SJSA1 (cell line): ENCODE measurements around the gene SERINC4. TPM values are rescaled to one million over a fixed set of nuclear protein-coding genes. Genes with fewer than 3 reads are reported as not detected.

Experiments
- DNase-seq, 2 experiments: peaks; one replicate each; pipeline ENCODE4 v3.0.0-alpha.2; 2015 to 2020; ENCODE audit warnings: low spot score in 2 of 2, low read depth in 1 of 2
- H3K27ac ChIP-seq: fragments of 250-450 bp; sonication (Bioruptor Pico); 2 replicates; pipeline ENCODE4 v1.5.1; 2020; ENCODE audit warnings: mild to moderate bottlenecking, moderate library complexity
- H3K27me3 ChIP-seq: fragments of 250-450 bp; sonication (Bioruptor Pico); replicated peaks from 2 replicates; pipeline ENCODE4 v1.5.1; 2020; ENCODE audit warnings: mild to moderate bottlenecking, moderate library complexity
- H3K36me3 ChIP-seq: fragments of 250-450 bp; sonication (Bioruptor Pico); 2 replicates; pipeline ENCODE4 v1.5.1; 2020; ENCODE audit warnings: mild to moderate bottlenecking
- H3K4me1 ChIP-seq: fragments of 250-450 bp; sonication (Bioruptor Pico); replicated peaks from 2 replicates; pipeline ENCODE4 v1.6.1; 2021; ENCODE audit warnings: mild to moderate bottlenecking
- H3K4me3 ChIP-seq: fragments of 250-450 bp; sonication (Bioruptor Pico); 2 replicates; pipeline ENCODE4 v1.5.1; 2020; ENCODE audit warnings: mild to moderate bottlenecking
- H3K9me3 ChIP-seq: fragments of 250-450 bp; sonication (Bioruptor Pico); replicated peaks from 2 replicates; pipeline ENCODE4 v1.5.1; 2020; ENCODE audit warnings: mild to moderate bottlenecking
- total RNA-seq: library from RNA; depleted of rRNA; stranded (reverse); fragments of >200 nt; shearing (Covaris generic); gene quantifications from 2 replicates; pipeline ENCODE4 v1.2.3, GENCODE V29; 2014

Gene SERINC4
- total RNA-seq, 1 experiment from 2014 or later = not detected

- Histone ChIP-seq H3K27ac (peak within 1 kb of the TSS; percentile 91), H3K27me3 (no peaks in the 10 kb centered on the region), H3K4me3 (peak within 1 kb of the TSS; percentile 80), H3K4me1 (peaks cover 33% of the 10 kb centered on the region), H3K36me3 (peaks cover 49% of the 10 kb centered on the region), H3K9me3 (no peaks in the 10 kb centered on the region)
- DNase-seq = peak; percentile 99 to 100
Observed at GRCh38 chr15:43791993-43792760, 7.8 kb downstream of the SERINC4 start, which contains the start of gene SERF2. TSS of gene SERF2 (plus strand) at chr15:43792320. CDS start at chr15:43792377, 57 bp downstream.

DNA sequence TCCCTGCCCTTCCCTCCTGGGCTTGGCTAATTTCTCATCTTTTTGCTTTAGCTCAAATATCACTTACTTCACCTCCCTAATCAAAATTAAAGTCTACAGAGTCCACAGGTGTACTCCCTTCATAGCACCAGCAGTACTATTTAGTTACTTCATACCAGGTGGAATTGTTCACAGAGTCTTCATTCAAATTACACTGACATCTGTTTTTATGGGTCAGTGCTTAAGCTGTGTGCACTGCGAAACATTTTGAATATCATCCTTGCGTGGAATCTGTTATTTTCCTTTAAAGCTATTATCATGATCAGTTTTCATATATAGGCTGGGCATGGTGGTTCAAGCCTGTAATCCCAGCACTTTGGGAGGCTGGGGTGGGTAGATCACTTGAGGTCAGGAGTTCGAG, 10.6 kb downstream of the SERINC4 start:
- Histone ChIP-seq H3K4me3 (no peak overlapping the region), H3K9me3 (no peaks in the 10 kb centered on the region), H3K36me3 (peaks cover 22% of the 10 kb centered on the region), H3K27me3 (no peaks in the 10 kb centered on the region), H3K4me1 (peaks cover 19% of the 10 kb centered on the region), H3K27ac (no peak overlapping the region)
- no peak for DNase-seq

DNA sequence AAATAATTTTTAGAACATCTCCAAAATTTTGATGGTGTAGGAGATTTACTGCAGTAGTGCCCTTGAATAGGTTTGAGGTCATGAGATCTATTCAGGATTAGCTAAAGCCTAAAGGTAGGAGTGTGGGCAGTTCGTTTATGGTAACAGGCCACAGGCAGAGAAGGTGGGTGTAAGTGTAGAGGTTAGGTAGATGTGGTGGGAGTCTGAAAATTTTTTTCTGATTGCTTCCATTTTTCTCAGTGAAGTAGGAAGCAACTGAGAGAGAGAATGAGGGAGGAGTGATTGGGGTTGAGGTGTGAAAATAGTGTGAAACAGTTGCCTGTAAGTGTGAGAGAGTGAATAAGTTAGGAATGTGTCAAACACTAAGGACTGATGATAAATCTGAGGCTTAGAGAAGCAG, 21.0 kb downstream of the SERINC4 start:
- H3K27ac ChIP-seq = no peak overlapping the region
- H3K36me3 ChIP-seq = peaks cover 5% of the 10 kb centered on the region
- H3K4me1 ChIP-seq = peaks cover 9% of the 10 kb centered on the region
- no peaks in the 10 kb centered on the region for H3K27me3 ChIP-seq
- H3K4me3 ChIP-seq = no peak overlapping the region
- DNase-seq = no peak
- H3K9me3 ChIP-seq = no peaks in the 10 kb centered on the region

GRCh38 chr15:43777267-43777914, 22.6 kb downstream of the SERINC4 start:
- Histone ChIP-seq H3K36me3 (peaks cover 18% of the 10 kb centered on the region), H3K4me1 (peaks cover 9% of the 10 kb centered on the region), H3K9me3 (no peaks in the 10 kb centered on the region), H3K27ac (peak overlapping the region; percentile 47), H3K4me3 (peak overlapping the region; percentile 48), H3K27me3 (no peaks in the 10 kb centered on the region)
- DNase-seq = peak; percentile 81 to 94

DNA sequence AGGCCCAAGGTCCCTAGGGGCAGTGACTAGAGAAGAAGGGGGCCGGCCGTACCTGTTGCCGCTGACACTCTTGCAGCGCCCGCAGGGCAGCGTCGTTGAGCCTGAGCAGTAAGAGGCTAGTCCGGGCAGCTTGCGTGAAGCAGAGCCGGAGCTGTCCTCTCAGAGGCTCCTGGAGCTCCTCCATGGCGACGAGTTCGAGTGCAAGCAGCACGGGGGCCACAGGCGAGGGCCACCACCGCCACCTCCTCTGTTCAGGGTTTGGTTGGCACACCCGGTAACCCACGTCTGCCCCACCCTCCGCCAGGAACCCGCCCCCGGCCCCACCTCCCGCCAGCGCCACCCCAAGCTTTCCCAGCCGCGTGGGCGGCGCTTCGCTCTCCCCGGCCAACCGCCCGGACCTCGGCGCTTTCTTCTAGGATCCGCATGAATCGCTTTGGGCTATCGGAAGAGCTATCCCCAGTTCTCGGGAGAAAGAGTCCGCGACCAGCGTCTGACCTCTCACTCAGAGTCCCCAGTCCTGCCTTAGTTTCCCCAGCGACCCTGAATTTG, 23.2 kb downstream of the SERINC4 start, which contains the start of gene ELL3:
ELL3 (minus strand) TSS at position 249 of the 549 bp plus-strand sequence; CDS start at position 184, 65 bp downstream.
- H3K4me1 ChIP-seq = peaks cover 9% of the 10 kb centered on the region
- H3K27me3 ChIP-seq = no peaks in the 10 kb centered on the region
- H3K4me3 ChIP-seq = peak within 1 kb of the TSS; percentile 48
- peak in 1 of 2 experiments; percentile 78 for DNase-seq
- H3K36me3 ChIP-seq = peaks cover 24% of the 10 kb centered on the region
- peak within 1 kb of the TSS; percentile 47 for H3K27ac ChIP-seq
- H3K9me3 ChIP-seq = no peaks in the 10 kb centered on the region

GRCh38 chr15:43776101-43776717, 23.8 kb downstream of the SERINC4 start:
- Histone ChIP-seq H3K4me1 (peaks cover 9% of the 10 kb centered on the region), H3K27me3 (no peaks in the 10 kb centered on the region), H3K9me3 (no peaks in the 10 kb centered on the region), H3K27ac (no peak overlapping the region), H3K36me3 (peaks cover 30% of the 10 kb centered on the region), H3K4me3 (peak overlapping the region; percentile 48)
- DNase-seq = no peak

DNA sequence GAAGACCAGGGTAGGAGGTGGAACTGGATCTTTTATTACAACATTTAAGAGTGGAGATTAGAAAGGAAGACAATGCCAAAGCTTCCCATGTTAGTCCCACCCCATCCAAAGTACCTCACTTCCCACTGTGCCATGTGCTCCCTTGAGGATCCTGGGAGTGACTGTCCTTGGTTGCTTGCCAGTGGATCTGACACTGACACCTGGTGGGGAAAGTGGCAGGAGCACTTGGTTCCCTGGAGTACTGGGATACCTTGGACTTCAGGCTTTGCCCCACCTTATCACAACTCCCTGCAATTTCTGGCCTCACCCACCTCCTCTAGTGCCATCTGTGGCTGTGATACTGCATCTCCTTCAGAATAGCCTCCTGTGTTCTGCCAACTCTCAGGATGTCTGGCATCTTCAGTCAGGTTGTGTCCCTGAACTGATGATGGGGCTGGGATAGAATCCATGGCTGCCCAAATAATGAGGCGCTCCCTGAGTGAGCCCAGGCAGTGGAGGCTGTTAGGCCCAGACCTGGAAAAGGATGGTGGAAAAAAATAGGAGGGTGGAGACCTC, 24.5 kb downstream of the SERINC4 start:
- Histone ChIP-seq H3K27ac (no peak overlapping the region), H3K36me3 (peaks cover 37% of the 10 kb centered on the region), H3K4me1 (peaks cover 9% of the 10 kb centered on the region), H3K27me3 (no peaks in the 10 kb centered on the region), H3K9me3 (no peaks in the 10 kb centered on the region), H3K4me3 (no peak overlapping the region)
- DNase-seq = peak; percentile 30 to 59

- peaks cover 9% of the 10 kb centered on the region for H3K4me1 ChIP-seq
- H3K4me3 ChIP-seq = no peak overlapping the region
- H3K27me3 ChIP-seq = no peaks in the 10 kb centered on the region
- DNase-seq = no peak
- peaks cover 51% of the 10 kb centered on the region for H3K36me3 ChIP-seq
- H3K9me3 ChIP-seq = no peaks in the 10 kb centered on the region
- no peak overlapping the region for H3K27ac ChIP-seq
Observed at GRCh38 chr15:43774062-43774461, 26.0 kb downstream of the SERINC4 start.

- H3K9me3 ChIP-seq = no peaks in the 10 kb centered on the region
- peaks cover 66% of the 10 kb centered on the region for H3K36me3 ChIP-seq
- H3K27ac ChIP-seq = no peak overlapping the region
- no peaks in the 10 kb centered on the region for H3K27me3 ChIP-seq
- no peak for DNase-seq
- peaks cover 9% of the 10 kb centered on the region for H3K4me1 ChIP-seq
- no peak overlapping the region for H3K4me3 ChIP-seq
Observed at GRCh38 chr15:43772624-43773023, 27.4 kb downstream of the SERINC4 start.

GRCh38 chr15:43771816-43772215, 28.2 kb downstream of the SERINC4 start:
- H3K4me3 ChIP-seq = no peak overlapping the region
- H3K27me3 ChIP-seq = no peaks in the 10 kb centered on the region
- H3K36me3 ChIP-seq = peaks cover 74% of the 10 kb centered on the region
- DNase-seq = no peak
- peaks cover 6% of the 10 kb centered on the region for H3K4me1 ChIP-seq
- no peak overlapping the region for H3K27ac ChIP-seq
- no peaks in the 10 kb centered on the region for H3K9me3 ChIP-seq

DNA sequence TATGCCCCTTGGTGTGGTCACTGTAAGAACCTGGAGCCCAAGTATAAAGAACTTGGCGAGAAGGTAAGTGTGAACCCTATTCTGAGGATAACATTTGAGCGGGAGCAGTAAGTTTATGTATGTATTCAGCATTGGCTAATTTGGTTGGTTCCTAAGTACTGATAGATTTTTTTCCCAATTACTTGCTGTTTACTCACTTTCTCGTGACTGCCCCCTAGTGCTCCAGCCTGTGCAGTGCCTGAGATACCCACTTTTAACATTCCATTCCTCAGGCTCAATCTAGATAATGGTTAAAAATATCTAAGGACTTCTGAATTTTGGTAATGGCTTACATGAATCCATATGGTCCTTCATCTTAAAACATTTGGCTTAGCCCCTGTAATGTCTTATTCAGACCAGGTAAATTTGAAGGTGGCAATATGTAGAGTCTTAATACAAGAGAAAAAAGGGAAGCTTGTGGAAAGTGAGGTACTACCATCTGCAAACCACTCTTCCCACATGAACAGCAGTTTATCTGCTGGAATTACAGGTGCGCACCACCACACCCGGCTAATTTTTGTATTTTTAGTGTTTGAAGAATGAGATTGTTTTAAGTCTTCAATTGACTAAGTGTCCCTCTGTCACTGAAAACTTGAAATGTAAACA, 30.3 kb downstream of the SERINC4 start:
- peaks cover 95% of the 10 kb centered on the region for H3K36me3 ChIP-seq
- H3K27ac ChIP-seq = no peak overlapping the region

GRCh38 chr15:43763819-43764446, 36.1 kb downstream of the SERINC4 start:
- Histone ChIP-seq H3K36me3 (peaks cover 99% of the 10 kb centered on the region), H3K4me3 (no peak overlapping the region), H3K9me3 (no peaks in the 10 kb centered on the region), H3K27me3 (no peaks in the 10 kb centered on the region), H3K4me1 (no peaks in the 10 kb centered on the region), H3K27ac (no peak overlapping the region)
- no peak for DNase-seq

More for the DNA sequence above, 30.3 kb downstream of the SERINC4 start:
- Histone ChIP-seq H3K27me3 (no peaks in the 10 kb centered on the region), H3K4me3 (no peak overlapping the region), H3K9me3 (no peaks in the 10 kb centered on the region), H3K4me1 (no peaks in the 10 kb centered on the region)
- DNase-seq = peak; percentile 39 to 63

DNA sequence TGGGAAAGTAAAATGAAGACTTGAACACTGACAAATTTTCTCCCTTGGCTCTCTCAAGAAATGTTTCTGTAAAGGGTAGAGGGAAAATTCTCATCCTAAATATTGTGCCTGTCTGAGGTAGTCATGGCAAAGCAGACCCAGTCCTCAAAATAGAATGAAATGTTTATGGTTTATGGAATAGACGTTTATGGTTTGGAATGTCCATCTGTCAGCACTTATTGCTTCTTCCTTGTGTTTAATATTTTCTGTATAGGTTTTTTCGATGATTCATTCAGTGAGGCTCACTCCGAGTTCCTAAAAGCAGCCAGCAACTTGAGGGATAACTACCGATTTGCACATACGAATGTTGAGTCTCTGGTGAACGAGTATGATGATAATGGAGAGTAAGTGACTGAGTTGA, 37.2 kb downstream of the SERINC4 start:
- H3K27ac ChIP-seq = no peak overlapping the region

More for the DNA sequence above, 37.2 kb downstream of the SERINC4 start:
- Histone ChIP-seq H3K4me1 (no peaks in the 10 kb centered on the region), H3K4me3 (no peak overlapping the region), H3K36me3 (peaks cover 96% of the 10 kb centered on the region), H3K9me3 (no peaks in the 10 kb centered on the region), H3K27me3 (no peaks in the 10 kb centered on the region)
- DNase-seq = no peak
